Activated CD4-positive, alpha-beta T cell treated with anti-CD3 and anti-CD28 coated beads, Interleukin-2, amount 50 U/mL, for 48 hours (primary cell): ENCODE measurements around the gene ABCA5.
"Not testable (repeated sequence)": the region's sequence is repeated elsewhere in the genome, so short reads cannot be mapped to it uniquely, and the experiment has no call there.

Experiments used
- DNase-seq, 2 experiments: peaks; one replicate each; pipeline ENCODE4 v3.0.0-alpha.2; 2020

ABCA5 gene

DNA sequence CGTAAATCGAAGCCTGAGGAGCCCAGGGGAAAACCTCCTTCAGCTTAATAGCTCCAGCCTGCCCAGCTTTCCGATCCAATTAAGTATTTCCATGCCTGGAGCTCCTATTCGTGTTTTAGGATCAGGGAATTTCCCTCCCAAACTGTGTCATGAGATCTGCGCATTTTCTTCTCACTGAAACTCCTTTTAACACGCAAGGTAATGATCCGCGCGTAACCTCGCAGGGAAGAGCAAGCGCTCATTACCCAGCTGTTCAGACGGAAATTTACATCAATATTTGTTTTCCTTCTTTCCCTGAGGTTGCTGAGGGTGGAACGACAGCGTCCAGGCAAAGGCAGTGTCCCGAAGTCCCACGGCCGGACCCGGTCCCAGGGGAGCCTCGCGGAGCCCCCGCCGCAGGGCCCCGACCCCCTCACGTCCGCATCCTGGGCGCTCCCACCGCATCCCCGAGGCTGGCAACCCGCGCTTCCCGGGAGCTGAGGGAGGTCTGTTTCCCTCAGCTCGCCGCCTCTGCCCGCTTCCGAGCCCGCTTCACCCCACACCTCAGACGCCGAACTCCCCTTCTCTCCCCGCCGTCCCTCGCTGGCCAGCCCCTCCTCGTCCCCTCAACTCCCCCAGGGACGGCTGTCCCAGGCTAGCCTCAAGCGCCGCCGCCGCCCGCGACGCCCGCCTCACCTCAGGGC, 415 bp downstream of the ABCA5 start:
- DNase-seq, result peak in 1 of 2 experiments; percentile 21

DNA sequence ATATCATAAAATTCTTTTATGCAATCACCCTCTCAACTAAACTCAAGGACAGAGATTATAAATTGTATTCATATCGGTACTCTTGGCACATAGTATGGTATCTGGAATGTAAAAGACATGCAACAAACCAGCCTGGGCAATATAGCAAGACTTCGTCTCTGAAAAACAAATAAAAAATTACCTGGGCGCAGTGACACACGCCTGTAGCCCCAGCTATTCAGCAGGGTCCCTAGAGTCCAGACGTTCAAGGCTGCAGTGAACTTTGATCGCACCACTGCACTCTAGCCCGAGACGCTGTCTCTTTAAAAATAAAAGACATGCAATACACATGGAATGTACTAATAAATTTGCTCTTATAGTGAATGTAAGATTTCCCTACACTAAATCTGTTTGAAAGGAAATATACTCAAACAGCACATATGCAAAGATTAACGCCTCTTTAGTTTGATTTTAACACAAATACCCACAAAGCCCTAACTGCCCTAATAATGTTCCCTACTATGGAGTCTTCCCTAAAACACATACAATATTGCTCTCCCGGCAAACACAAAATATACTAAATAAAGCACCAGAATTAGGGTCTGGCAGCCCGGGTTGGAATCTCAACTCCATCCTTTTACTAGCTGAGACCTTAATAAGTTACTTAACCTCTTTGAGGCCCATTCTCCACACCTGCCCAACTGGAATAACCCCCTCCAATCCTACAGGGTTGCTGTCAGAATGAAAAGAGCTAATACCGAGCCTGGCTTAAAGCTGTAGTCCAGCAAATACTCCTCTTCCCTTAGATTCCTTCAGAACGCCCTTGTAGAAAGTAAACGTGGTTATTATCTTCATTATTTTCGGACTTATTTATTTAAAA, 1.2 kb downstream of the ABCA5 start:
- no peak for DNase-seq

DNA sequence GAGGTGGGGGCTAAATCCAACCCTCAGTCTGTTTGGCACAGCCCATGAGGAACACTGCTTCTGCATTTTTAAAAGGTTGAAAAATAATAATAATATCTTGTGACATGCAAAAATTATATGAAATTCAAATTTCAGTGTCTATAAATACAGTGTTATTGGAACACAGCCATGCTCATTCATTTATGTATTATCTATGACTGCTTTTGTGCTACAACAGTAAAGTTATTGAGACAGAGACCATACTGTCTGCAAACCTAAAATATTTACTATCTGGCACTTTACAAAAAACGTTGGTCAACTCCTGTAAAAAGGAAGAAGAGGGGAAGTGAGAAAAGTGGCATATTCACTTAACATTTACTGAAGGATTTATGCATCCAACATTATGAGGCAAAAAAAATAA, 3.1 kb downstream of the ABCA5 start:
- DNase-seq, result no peak

DNA sequence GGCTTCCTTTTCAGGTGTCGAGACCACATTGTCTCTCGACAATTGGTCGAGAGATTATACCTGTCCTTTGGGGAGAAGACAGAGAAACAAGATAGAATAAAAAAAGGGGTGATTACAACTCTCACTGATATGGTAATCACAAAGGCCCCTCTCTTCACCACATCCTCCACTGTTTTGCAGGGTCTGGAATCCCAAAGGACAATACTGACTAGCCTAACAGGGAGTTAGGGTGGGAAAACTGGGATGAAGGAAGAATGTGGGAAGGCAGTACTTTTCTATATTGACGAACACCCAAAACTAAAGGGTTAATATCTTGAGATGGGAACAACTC, 6.1 kb downstream of the ABCA5 start:
- DNase-seq, result no peak

DNA sequence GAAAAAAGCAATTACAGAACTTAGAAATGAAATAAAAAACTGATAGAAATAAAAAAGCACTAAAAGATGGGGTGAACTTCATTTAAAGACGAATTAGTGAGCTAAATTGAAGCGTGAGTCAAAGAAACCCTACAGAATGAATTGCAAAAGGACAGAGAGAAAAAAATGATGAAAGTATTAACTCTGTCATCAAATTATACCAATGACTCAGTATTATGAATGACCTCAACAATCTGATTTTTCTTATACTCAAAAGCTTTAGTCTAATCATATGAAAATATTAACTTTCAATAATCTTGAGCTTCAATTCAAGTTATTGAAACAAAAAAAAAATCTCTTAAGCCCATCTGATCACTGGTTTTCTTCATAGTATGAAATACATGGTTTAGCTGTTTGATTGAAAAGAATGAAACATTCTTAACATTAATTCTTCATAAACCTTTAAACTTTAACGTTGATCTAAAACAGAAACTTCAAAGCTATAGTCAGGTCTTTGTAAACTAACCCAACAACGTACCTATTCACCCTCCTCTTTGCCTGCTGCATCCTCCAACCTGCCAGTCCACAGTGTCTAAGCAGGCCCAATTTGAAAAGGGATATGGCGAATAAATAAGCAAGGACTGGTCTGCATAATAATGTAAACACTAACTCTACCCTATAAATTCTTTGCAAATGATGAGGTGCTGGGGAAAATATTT, 6.6 kb downstream of the ABCA5 start:
- no peak for DNase-seq

DNA sequence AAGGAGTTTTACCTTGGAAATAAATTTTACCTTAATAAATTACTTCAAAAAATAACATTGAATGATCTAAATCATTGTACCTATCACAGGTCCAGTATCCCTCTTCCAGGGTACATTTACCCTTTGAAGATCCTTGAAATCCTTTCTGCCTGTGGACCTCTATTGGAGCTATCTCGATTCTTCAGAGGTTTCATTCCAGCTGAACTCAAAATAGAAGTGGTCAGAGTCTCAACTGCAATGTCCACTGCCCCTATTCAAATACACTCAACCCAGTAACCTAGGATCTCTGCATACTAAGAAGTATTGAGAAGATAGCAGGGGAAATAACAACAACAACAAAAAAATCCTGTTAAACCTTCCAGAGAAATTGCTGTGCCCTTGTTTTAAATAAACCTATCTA, 9.3 kb downstream of the ABCA5 start:
- DNase-seq, result no peak

DNA sequence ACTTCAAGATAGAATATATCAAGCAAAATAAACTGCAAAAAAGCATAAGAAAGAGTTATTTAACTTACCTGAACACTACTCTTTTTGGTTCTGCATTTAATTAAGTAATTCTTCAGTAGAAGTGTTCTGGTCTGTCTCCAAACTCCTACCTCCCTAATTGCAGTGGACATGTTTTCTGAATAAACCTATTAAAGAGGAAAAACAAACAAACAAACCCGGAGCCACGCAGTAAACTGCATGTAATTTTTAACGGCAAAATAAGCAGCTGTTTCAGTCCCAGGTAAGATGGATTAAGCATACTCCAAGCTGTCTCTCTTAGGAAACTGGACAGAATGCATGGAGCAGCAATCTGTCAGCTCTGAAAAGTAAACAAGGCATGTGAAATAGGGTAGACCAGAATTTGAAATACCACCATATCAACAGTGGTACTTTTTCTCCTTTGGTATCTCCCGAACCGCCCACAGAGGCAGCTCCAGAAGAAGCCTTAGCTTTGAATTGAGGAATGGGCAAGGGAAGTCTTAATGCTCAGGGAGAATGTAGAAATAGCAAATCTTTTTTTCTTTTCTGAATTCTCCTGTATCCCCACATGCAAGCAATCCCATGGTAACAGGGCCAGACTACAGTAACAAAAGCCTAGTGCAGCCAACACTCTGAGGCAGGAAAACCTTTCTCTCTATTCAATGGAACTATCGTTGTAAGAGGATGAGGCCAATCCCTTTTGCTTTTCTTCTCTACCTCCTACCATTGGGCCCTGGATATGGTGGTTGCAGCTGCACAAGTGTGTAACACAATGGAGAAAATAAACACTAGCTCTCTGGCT, 12.5 kb downstream of the ABCA5 start:
- DNase-seq, result no peak

DNA sequence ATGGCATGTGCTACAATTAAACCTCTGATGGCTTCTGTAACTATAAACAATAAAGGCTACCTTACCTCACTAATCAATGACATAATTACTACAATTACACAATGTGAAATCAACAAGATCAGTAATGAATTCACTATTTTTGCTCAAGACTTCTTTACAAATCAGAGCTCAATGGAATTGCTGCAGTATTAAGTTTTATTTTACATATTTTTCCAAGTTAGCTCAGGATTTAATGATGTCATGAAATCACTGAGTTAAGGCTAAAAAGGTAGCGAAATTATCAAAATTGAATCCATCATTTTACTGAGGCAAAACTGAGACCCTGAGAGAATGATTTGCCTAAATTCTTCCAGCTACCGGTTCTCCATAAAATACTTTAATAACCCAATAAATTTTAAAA, 21.8 kb downstream of the ABCA5 start:
- DNase-seq, result no peak

DNA sequence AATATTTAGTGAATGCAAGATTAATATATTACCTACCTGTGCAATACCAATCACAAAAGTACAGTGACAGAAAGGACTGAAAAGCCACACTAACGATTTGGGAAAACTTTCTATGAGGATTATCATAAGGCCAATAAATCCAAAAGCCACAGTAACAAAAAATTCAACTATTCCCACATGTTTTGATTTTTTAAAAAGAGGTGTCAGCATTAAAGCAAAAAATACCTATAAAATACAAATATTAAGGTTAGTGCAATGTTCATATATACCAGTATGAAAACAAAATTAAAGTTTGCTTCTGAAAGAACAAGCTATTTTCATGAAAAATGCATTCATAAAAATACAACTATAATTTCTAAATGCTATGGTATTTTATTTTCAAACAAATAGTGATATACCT, 24.3 kb downstream of the ABCA5 start:
- DNase-seq, result no peak

DNA sequence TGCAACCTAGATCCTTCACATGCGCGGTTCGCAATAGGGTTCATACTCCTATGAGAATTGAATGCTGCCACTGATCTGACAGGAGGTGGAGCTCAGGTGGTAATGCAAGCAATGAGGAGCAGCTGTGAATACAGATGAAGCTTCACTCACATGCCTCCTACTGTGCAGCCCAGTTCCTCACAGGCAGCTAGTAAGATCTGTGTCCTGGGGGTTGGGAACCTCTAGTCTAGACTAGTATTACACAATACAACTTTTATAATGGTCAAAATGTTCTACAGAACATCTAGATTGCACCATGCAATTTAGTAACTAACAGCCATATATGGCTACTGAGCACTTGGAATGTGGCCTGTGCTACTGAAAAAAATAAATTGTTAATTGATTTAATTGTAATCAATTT, 26.7 kb downstream of the ABCA5 start:
- no peak for DNase-seq

DNA sequence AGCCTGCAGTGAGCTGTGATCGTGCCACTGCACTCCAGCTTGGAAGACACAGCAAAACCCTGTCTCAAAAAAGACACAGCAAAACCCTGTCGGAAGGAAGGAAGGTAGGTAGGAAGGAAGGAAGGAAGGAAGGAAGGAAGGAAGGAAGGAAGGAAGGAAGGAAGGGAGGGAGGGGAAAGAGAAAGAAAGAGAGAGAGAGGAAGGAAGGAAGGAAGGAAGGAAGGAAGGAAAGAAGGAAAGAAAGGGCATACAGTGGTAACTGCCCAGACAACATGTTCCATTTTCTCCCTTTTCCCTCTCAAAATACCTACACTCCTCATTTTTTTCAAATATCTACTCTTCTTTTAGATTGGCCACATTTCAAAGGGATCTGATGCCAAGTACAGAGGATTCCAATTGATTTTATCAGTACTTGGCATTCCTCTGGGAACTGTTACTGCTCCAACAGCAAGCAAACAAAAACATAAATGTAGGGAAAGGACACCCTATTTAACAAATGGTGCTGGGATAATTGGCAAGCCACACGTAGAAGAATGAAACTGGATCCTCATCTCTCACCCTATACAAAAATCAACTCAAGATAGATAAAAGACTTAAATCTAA, 28.7 kb downstream of the ABCA5 start:
- DNase-seq, result not testable (repeated sequence)

DNA sequence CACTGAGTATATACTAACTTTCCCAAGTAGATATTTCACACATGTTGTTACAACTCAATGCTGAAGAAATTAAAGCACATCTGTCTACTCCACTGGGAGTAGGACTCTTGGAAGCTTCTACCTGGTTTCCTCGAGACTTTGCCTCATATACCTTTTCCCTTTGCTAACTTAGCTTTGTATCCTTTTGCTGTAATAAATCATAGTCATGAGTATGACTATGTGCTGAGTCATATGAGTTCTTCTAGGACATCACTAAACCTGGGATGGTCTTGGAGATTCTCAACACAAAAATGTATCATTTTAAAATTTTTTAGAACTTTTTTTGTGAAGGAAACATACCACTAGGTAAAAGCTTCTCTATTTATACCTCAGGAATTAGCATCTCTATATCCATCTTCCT, 39.8 kb downstream of the ABCA5 start:
- no peak for DNase-seq

DNA sequence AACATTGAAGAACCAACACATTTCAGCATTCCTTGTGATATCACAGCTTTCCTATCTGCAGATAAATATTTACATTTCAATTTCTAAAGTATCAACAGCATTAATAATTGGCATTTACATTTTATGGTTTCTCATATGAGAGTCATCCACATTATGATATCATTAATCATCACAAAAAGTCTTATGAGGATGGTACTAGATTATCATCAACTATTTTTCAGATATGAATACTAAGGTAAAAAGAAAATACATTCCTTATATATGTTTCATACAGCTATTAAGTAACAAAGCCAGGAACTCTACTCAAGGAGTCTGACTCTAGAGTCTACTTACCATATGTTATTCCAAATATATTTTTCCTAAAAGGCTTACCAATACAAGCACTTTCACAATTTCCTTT, 40.7 kb downstream of the ABCA5 start:
- DNase-seq, result no peak

DNA sequence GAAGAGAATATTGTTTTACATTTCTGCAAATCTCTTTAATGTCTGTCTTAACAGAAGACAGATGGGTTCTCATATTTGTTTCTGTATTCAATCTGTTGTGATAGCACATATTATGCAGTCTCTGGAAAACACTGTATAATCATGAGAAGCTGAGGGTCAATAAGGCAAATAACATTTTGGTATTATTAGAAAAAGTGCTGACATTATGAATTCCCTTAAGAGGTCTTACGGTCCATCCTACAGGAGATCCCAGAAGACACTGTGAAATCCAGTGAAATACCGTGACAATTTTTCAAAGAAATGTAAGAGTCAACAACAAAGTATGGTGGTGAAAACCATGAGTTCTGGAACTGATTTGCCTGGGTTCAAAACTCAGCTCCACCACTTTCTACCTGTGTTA, 42.3 kb downstream of the ABCA5 start:
- no peak for DNase-seq

DNA sequence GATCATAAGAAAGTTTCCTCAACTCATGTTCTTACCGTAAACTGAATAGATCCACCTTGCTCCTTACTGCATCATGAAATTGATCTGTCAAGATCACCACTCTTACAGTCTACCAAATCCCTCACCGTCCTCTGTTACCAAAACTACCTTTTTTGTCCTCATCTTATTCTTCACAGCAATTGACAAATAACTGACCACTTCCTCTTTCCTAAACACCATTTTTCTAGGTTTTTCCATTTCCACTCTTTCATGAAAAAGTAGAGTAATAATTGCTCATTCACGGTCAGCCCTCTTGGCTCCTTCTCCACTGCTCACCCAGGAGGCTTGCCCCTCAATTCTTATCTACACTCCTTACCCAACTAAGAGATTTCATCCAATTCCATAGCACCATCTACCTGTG, 44.9 kb downstream of the ABCA5 start:
- DNase-seq, result no peak

DNA sequence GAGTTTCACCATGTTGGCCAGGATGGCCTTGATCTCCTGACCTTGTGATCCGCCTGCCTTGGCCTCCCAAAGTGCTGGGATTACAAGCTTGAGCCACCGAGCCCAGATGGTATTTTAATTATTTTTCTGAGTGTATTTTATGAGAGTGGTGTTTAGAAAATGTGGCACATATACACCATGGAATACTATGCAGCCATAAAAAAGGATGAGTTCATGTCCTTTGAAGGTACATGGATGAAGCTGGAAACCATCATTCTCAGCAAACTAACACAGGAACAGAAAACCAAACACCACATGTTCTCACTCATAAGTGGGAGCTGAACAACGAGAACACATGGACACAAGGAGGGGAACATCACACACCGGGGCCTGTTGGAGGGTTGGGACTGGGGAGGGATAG, 50.7 kb downstream of the ABCA5 start:
- DNase-seq, result not testable (repeated sequence)

DNA sequence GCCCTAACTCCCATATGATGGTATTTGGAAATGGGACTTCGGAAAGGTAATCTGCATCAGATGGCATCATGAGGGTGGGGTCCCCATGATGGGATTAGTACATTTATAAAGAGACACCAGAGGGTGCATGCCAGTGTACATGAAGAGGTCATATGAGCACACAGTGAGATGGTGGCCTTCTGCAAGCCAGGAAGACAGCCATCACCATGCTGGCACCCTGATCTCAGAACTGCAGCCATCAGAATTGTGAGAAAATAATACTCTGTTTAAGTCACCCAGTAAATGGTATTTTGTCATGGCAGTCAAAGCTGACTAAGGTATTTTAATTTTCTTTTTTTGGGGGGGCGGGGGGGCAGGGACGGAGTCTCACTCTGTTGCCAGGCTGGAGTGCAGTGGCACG, 51.2 kb downstream of the ABCA5 start:
- no peak for DNase-seq

DNA sequence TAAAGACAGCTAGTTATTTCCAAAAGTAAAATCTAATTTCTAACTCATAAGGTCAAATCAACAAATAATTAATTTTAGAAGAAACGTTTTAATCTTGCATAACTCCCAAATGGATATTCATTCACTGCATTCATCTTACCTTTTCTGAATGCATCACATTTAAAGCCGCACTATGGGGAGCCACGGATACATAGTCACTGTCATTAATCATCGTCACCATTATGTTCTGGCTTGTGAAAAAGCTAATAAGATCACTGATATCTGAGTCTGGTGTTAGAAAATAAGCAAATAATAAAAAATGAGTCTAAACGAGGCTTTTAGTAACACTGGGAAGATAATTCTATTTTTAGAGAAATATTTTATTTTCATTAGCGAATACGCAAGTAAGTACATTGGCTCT, 55.9 kb downstream of the ABCA5 start:
- no peak for DNase-seq

DNA sequence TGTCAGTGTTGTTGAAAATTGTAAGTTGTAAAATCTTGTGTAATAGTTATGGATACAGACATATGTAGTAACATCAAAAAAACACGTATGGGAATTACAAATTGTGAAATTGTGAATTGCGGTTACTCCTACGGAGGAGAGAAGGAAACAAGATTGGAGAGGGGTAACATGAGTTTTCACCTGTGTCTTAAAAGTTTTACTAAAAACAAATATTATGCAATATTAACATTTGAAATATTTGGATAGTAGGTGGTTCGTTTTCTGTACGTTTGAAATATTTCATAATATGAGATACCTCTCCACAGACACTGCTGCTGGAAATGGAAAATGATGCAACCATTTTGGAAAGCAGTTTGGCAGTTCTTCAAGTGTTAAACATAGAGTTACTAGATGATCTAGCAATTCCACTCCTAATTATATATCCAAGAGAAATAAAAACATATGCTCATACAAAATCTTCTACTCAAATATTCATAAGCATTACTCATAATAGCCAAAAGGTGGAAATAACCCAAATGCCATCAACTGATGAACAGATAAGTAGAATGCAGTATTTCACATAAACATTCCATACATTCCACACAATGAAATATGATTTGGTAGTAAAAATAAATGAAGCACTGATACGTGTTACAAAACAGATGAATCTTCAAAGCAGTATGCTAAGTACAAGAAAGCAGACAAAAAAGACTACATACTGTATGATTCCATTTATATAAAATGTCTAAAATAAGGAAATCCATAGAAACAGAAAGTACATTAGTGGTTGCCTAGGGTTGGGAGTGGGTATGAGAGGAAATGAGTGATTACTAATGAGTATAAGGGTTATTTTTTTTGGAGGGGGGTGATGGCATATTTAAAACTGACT, 57.6 kb downstream of the ABCA5 start:
- DNase-seq, result no peak

DNA sequence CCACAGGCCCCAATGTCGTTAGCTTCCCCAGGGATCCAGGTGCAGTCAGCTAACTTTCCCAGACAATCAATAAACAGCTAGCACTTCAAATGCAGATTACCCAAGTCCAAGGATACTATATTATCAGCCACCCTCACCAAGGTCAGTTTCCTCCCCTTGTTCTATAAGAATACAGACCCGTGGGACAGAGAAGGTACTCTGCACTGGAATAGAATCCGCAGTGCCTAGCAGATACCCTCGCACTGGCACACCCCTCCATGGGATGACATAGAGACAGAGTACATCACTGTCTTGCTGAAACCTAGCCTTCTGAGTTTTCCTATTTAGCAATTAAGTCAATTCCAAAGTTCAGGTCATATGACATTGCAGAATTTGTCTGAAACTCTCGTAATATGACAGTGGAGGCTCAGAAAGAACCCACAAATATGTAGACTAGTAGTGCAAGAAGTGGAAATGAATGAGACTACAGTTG, 58.4 kb downstream of the ABCA5 start:
- DNase-seq, result no peak

DNA sequence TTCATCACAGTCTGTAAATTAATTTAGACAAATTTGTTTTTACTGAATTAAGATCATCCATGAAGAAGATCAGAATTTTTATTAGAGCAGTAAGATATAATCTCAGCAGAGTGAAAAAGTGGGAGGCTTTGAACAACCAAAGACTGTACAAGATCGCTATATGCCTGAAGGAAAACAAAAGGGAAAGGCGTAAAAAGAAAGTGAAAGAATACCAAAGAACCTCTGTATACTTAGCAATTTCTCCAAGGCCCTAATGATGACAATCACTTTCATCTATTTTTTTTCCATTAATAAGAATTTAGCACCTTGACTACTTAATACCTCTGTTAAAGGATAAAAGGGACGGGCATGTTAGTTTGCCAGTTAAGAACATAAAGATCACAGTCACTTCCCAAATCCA, 59.7 kb downstream of the ABCA5 start:
- no peak for DNase-seq

DNA sequence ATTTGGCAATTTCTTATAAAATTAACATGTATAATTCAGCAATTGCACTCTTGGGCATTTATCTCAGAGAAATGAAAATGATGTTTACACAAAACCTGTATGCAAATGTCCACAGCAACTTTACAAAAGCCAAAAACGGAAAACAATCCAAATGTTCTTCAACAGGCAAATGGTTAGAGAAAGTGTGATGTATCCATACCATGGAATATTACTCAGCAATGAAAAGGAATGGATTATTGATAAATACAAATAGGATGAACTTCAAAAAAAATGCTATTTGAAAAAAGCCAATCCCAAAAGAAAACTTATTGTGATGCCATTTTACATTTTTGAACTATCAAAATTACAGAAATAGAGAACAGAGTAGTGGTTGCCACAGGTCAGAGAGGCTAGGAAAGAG, 61.1 kb downstream of the ABCA5 start:
- DNase-seq, result no peak
